Measurements from ENCODE around the gene FASTKD2. TPM values are rescaled to one million over a fixed set of nuclear protein-coding genes. Genes with fewer than 3 reads are reported as not detected.
"Not testable (repeated sequence)": the region's sequence is repeated elsewhere in the genome, so short reads cannot be mapped to it uniquely, and the experiment has no call there.

The FASTKD2 gene
- total RNA-seq, 2 donors from 2014 or later = 21.6 to 21.7 TPM

- no peak for DNase-seq (ENCODE audit: low spot score)
- intact Hi-C loops (cut with DNase I) = loop anchor here (10.0 kb wide), 2 partner anchors 89 to 691 kb away; no protein-coding TSS in a partner anchor
Measured at GRCh38 chr2:206783718-206784117, 18.3 kb downstream of the FASTKD2 start.

GRCh38 chr2:206784559-206785353, 19.4 kb downstream of the FASTKD2 start:
- DNase-seq (ENCODE audit: low spot score) = no peak
- intact Hi-C loops (cut with DNase I) = loop anchor here (10.0 kb wide), 2 partner anchors 90 to 690 kb away; no protein-coding TSS in a partner anchor

- intact Hi-C loops (cut with DNase I) = no loop called here
- no peak for DNase-seq (ENCODE audit: low spot score)
Measured at GRCh38 chr2:206790311-206790935, 25.0 kb downstream of the FASTKD2 start.

GRCh38 chr2:206792645-206793044, 27.2 kb downstream of the FASTKD2 start:
- intact Hi-C loops (cut with DNase I) = no loop called here
- no peak for DNase-seq (ENCODE audit: low spot score)

- peak; percentile 58 for DNase-seq (ENCODE audit: low spot score)
- intact Hi-C loops (cut with DNase I) = no loop called here
Measured at GRCh38 chr2:206797376-206797775, 32.0 kb downstream of the FASTKD2 start.

GRCh38 chr2:206798000-206798399, 32.6 kb downstream of the FASTKD2 start:
- no peak for DNase-seq (ENCODE audit: low spot score)
- intact Hi-C loops (cut with DNase I) = no loop called here

- intact Hi-C loops (cut with DNase I) = no loop called here
- no peak for DNase-seq (ENCODE audit: low spot score)
Measured at GRCh38 chr2:206799083-206799482, 33.7 kb downstream of the FASTKD2 start.

GRCh38 chr2:206800506-206801417, 35.4 kb downstream of the FASTKD2 start:
- DNase-seq (ENCODE audit: low spot score) = peak; percentile 84
- intact Hi-C loops (cut with DNase I) = loop anchor here in 1 of 2 donors (5.0 to 10.0 kb wide), 2 partner anchors 364 to 677 kb away; partner anchors contain the start of gene KLF7

- intact Hi-C loops (cut with DNase I) = loop anchor here in 1 of 2 donors (5.0 to 10.0 kb wide), 2 partner anchors 363 to 676 kb away; partner anchors contain the start of gene KLF7
- no peak for DNase-seq (ENCODE audit: low spot score)
Measured at GRCh38 chr2:206801418-206802189, 36.2 kb downstream of the FASTKD2 start.

GRCh38 chr2:206802654-206803514, 37.5 kb downstream of the FASTKD2 start:
- intact Hi-C loops (cut with DNase I) = loop anchor here in 1 of 2 donors (5.0 to 10.0 kb wide), 2 partner anchors 362 to 674 kb away; partner anchors contain the start of gene KLF7
- DNase-seq (ENCODE audit: low spot score) = no peak

- no peak for DNase-seq (ENCODE audit: low spot score)
- intact Hi-C loops (cut with DNase I) = loop anchor here in 1 of 2 donors (5.0 to 10.0 kb wide), 2 partner anchors 360 to 673 kb away; partner anchors contain the start of gene KLF7
Measured at GRCh38 chr2:206804326-206804725, 38.9 kb downstream of the FASTKD2 start.

GRCh38 chr2:206805887-206806607, 40.6 kb downstream of the FASTKD2 start:
- intact Hi-C loops (cut with DNase I) = loop anchor here in 1 of 2 donors (10.0 kb wide), 1 partner anchor 359 kb away; the partner anchor contains the start of gene KLF7

GRCh38 chr2:206807624-206808023, 42.2 kb downstream of the FASTKD2 start:
- DNase-seq (ENCODE audit: low spot score) = not testable (repeated sequence)
- intact Hi-C loops (cut with DNase I) = loop anchor here in 1 of 2 donors (10.0 kb wide), 1 partner anchor 357 kb away; the partner anchor contains the start of gene KLF7

More at GRCh38 chr2:206805887-206806607, 40.6 kb downstream of the FASTKD2 start:
- no peak for DNase-seq (ENCODE audit: low spot score)

GRCh38 chr2:206812471-206812870, 47.1 kb downstream of the FASTKD2 start:
- DNase-seq (ENCODE audit: low spot score); intact Hi-C loops (cut with DNase I): not testable (repeated sequence)

GRCh38 chr2:206814498-206814897, 49.1 kb downstream of the FASTKD2 start:
- intact Hi-C loops (cut with DNase I) = no loop called here

GRCh38 chr2:206820807-206821206, 55.4 kb downstream of the FASTKD2 start:
- no peak for DNase-seq (ENCODE audit: low spot score)
- intact Hi-C loops (cut with DNase I) = no loop called here

More at GRCh38 chr2:206814498-206814897, 49.1 kb downstream of the FASTKD2 start:
- DNase-seq (ENCODE audit: low spot score) = no peak

- intact Hi-C loops (cut with DNase I) = no loop called here
- DNase-seq (ENCODE audit: low spot score) = no peak
Measured at GRCh38 chr2:206823178-206823577, 57.8 kb downstream of the FASTKD2 start.

Data from posterior vena cava (tissue), 2 donors.